GM18951 (cell line): ENCODE results near the gene SLC44A3.
"Not testable (repeated sequence)": the region's sequence is repeated elsewhere in the genome, so short reads cannot be mapped to it uniquely, and the experiment has no call there.

Experiments
- POLR2A ChIP-seq: IDR thresholded peaks from 4 replicates; pipeline ENCODE4 v1.6.1; 2011; ENCODE audit warnings: mild to moderate bottlenecking; ENCODE audit not compliant: insufficient read length, insufficient read depth; ENCODE audit errors: extremely low read depth
- in situ Hi-C: fragments of 300-500 bp; cut with MboI; formaldehyde crosslinking; loops from one replicate; pipeline ENCODE4 v1.12.0; 2022; ENCODE audit warnings: low sequenced_read_pairs, mixed read lengths, inconsistent platforms; ENCODE audit not compliant: unreplicated experiment

Gene SLC44A3

DNA sequence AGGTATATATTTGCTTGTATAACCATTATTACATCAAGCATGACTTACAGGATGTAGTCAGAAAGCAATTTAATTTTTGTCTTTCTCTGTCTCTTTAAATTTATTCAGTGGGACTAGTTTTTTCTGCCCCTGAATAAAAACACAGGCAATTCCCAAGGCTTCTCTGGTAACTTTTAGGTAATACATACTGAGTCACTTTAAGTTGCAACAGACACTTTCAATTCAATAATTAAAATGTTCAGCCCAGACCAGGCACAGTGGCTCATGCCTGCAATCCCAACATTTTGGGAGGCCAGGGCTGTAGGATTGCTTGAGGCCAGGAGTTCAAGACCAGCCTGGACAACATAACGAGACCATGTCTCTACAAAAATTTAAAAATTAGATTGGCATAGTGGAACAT, 12.3 kb downstream of the SLC44A3 start:
- TF ChIP-seq POLR2A, result no peak
- in situ Hi-C loops, result no loop called here

DNA sequence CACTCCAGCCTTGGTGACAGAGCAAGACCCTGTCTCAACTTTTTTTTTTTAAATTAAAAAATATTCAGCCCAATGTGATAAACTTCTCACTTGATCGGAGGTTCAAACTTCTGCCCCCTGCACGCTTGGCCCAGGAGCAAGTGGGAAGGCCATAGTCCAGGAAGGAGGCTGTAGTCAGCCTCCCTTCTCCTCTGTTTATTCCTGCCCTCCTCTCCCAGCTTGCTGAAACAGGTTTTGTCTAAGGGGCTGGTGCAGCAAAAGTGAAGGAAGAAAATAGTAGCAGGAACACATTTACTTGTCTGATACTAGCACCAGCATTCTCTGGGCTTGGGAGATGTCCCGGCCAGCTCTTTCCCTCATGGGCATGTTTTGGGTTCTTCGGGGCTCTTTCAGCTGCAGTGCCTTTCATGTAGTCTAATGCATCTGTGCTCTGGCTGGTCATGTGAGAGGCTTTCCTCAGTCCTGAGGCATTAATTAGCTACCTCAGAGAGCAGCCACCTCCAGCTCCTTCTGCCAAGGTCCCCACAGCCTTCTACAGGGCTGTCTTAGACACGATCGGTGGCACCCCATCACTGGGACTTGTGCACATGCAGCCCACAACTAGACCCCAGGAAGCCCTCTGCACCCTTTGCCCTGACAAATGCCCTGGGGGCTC, 12.9 kb downstream of the SLC44A3 start:
- TF ChIP-seq POLR2A, result no peak
- in situ Hi-C loops, result no loop called here

DNA sequence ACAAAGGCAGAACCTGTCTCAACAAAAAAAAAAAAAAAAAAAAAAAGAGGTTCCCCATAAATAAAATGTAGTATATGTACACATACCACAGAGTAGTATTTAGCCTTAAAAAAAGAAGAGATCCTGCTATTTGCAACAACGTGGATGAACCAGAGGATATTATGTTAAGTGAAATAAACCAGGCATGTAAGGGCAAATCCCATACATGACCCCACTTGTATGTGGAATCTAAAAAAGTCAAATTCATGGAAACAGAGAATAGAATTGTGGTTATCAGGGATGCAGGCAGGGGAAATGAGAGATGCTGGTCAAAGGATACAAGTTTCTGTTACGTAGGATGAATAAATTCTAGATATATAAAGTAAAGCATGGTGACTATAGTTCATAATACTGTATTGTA, 16.7 kb downstream of the SLC44A3 start:
- in situ Hi-C loops, result no loop called here
- no peak for TF ChIP-seq POLR2A

DNA sequence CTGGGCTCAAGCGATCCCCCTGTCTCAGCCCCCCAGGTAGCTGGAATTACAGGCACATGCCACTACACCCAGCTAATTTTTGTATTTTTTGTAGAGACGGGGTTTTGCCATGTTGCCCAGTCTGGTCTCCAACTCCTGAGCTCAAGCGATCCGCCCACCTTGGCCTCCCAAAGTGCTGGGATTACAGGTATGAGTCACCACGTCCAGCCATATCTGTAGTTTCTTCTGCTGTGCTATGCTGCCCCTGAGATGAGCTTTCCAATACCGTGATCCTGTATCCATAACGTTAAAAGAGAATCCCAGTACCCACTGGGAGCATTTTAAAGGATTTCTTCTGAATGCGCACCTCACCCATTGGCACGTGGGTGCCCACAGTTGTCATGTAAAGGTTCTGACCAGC, 20.2 kb downstream of the SLC44A3 start:
- in situ Hi-C loops, result not testable (repeated sequence)

DNA sequence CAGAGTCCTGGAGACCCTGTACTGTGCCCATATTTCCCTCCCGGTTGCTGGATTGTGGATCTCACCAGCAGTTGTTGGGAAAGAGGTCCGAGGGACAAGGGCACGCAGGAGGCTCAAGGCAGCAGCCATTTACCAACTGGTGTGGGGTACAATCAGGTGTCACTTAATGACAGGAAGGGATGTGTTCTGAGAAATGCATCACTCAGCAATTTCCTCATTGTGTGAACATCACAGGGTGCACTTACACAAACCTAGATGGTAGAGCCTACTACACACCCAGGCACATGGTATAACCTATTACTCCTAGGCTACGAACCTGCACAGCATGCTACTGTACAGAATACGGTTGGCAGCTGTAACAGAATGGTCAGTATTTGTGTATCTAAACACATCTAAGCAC, 20.7 kb downstream of the SLC44A3 start:
- in situ Hi-C loops, result no loop called here
- TF ChIP-seq POLR2A, result no peak

DNA sequence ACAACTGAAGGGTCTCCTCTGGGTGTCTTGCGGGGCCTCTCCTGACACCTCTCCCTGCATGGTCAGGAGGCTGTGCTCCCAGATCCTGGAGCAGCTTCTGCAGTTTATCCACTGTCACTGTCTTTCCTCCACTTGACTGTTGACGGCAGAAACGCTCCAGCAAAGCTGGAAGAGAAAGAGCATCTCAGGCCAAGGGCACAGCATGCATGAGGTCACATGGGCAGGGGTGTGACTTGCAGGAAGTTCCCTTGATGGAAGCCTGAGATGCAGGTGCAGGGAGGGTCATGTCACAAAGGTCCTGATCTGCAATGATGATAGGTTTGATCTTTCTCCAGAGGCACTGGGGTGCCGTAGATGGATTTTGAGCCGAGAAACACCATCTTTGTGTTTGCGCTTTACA, 23.3 kb downstream of the SLC44A3 start:
- in situ Hi-C loops, result no loop called here
- TF ChIP-seq POLR2A, result no peak

DNA sequence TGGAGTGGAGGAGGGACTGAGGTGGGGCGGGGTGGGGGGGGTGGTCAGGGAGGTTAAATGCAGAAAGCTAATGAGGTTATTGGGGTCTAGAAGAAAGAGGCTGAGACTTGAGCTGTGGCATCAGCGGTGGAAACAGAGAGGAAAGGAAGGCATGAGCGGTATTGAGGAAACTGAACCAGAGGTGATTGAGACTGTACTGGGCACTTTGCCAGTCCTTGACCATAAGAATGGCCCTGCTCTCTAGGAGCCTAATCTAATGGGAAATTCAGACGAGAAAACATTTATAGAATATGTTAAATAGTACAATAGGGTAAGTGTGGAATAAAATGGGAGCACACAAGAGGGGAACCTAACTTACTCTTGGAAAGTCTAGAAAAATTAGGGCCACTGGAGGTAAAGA, 23.7 kb downstream of the SLC44A3 start:
- no peak for TF ChIP-seq POLR2A
- in situ Hi-C loops, result no loop called here

DNA sequence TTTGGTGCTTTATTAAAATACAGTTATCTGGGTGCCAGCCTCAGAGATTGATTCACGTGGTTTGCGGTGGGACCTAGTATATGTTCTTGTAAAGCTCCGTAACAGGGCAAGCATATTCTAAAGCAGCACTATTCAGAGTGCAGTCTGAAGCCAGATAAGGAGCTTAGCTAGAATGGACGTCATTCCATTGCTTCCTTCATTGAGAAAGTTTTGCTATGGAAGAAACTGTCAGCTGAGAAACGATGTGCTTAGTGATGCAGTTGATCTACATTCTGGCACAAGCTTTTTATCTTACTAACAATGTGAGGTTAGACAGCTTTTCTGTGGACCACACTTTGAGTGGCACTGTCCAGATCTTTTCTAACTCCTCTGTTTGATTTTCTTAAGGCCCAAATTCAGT, 26.2 kb downstream of the SLC44A3 start:
- in situ Hi-C loops, result no loop called here

DNA sequence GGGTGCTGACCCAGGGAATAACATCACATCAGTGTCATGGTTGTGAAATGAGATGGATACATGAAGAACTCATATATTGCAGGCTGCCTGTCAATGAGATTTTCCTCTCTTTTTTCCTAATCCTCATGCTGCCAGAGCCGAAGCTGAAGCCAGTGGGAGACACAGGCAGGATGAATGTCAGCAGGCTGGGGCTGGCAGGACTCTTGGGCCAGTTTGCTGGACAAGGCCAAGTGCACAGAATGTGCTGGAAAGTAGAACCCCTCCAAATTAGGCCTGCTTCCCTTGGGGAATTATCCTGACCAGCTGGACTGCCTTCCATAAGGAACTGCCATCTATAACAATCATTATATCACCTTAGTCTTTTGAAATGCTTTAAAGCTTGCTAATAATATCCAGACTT, 31.4 kb downstream of the SLC44A3 start:
- no peak for TF ChIP-seq POLR2A
- in situ Hi-C loops, result no loop called here

More for the DNA sequence above, 26.2 kb downstream of the SLC44A3 start:
- TF ChIP-seq POLR2A, result no peak

DNA sequence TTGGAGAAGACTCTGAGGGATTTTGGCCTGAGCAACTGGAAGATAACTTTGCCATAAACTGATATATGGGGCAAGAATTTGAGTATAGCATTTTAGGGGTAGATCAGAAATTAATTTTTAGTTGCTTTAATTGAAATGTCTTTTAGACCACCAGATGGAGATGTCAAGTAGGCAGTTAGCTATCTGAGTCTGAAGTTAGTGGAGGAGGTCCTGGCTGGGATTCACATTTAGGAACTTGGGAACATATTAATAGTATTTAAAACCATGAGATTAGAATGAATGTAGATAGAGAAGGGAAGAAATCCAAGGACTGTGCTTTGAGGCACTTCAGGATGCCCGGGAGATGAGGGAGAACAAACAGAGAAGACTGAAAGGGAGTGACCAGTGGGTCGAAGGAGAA, 32.6 kb downstream of the SLC44A3 start:
- no peak for TF ChIP-seq POLR2A
- in situ Hi-C loops, result no loop called here

DNA sequence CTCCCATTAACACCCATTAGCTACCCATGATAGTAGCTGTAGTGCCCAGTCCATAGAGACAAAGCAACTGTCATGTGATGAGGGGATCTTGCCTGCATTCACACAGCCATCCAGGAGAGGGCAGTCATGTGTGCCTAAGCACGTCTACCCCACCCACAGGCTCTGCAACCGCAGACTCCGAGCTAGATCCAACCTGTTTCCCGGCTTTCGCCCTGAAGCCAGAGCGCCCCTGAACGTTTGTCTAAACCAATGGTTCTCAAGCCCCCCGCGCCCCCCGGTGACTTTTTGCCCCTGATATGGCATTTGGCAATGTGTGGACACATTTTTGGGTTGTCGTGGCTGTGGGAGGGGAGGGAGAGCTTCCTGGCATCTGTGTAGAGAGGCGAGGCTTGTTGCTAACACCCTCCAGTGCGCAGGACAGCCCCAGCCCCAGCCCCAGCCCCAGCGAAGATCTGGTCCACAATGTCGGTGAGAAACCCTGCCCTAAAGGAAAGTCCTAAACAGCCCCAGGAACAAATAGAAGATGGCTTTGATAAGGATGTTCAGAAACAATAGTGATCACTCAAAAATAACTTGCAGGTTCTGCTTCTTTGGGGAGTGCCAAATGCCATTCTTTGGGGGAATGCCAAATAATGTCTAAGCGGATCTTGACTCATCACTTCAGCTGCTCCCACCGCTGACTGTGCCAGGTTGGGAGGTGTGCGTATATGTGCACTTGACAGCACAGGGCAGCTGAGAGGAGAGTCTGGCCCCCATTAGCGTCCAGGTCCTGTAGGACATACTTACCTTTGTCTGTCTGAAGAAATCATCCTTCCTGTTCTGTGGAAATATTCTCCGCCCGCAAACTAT, 34.5 kb downstream of the SLC44A3 start:
- TF ChIP-seq POLR2A, result no peak
- in situ Hi-C loops, result no loop called here

DNA sequence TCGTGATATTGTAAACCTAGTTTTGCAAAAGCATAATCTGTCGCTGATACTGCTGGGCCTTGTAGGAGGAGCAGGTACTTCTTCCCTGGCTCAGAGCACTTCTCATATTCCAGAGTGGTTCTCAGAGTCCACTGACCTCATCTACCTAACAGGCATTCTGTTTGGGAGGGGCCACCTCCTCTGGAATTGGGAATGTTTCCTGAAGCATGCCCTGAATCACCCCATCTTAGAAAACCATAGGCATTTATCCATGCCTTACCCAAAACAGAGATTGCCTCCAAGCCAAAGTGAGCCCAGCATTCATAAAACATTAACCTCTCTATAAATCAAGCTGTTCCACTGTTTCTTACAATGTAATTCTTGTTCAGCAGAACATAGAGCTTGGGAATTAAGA, 35.1 kb downstream of the SLC44A3 start:
- in situ Hi-C loops, result no loop called here
- no peak for TF ChIP-seq POLR2A

DNA sequence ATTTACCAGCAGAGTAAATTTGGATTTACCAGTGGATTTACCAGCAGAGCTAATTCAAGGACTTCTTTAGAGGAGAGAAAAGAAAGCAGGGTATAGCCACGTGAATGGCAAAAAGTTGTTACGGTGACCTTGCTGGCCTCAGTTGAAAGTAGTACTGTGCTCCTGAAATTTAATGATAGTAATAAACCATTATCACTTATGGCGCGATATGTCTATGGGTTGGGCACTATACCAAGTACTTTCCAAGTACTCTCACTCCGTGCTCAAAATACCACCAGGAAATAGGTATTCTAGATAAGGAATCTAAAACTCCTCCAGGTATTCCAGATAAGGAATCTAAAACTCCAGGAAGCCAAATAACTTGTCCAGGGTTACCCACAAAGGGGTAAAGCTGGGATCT, 35.8 kb downstream of the SLC44A3 start:
- in situ Hi-C loops, result no loop called here
- TF ChIP-seq POLR2A, result no peak

DNA sequence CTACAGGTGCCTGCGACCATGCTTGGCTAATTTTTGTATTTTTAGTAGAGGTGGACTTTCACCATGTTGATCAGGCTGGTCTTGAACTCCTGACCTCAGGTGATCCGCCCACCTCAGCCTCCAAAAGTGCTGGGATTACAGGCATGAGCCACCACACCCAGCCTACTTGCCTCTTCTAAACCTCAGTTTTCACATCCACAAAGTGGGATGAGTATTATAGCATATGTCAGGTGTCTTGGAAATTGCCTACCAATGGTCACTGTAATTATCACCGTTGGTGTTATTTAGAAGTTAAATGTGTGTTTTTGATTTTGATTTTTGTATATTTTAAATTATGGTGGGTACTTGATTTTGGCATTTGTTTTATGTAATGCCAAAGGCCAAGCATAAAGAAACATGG, 36.7 kb downstream of the SLC44A3 start:
- in situ Hi-C loops, result no loop called here

More for the DNA sequence above, 36.7 kb downstream of the SLC44A3 start:
- TF ChIP-seq POLR2A, result no peak
